Activated CD4-positive, alpha-beta T cell treated with anti-CD3 and anti-CD28 coated beads, Interleukin-2, amount 10 ng/mL, durations not matched to agents 7 days and 5 days (primary cell): ENCODE data around the gene ZC3H7B. TPM values are rescaled to one million over a fixed set of nuclear protein-coding genes. Genes with fewer than 3 reads are reported as not detected.
"Not testable (repeated sequence)": the region's sequence is repeated elsewhere in the genome, so short reads cannot be mapped to it uniquely, and the experiment has no call there.

ENCODE experiments used
- CTCF ChIA-PET: fragments of 350-600 bp; sonication (Branson Sonifier 250); formaldehyde crosslinking; loops from one replicate; lab custom pipeline; 2021; ENCODE audit warnings: antibody characterized with exemption; lab: Charles Lee
- POLR2A ChIA-PET: fragments of 350-600 bp; sonication (Branson Sonifier 250); formaldehyde crosslinking; loops from one replicate; lab custom pipeline; 2021; ENCODE audit warnings: antibody characterized with exemption; lab: Charles Lee
- DNase-seq: peaks from one replicate; pipeline ENCODE4 v3.0.0-alpha.2; 2020
- H3K27ac Mint-ChIP-seq: one replicate; pipeline ENCODE4 v1.8.0; 2021; ENCODE audit warnings: mild to moderate bottlenecking, moderate library complexity, mixed read lengths
- H3K27me3 Mint-ChIP-seq: one replicate; pipeline ENCODE4 v1.8.0; 2021; ENCODE audit warnings: mixed read lengths
- H3K36me3 Mint-ChIP-seq: one replicate; pipeline ENCODE4 v1.8.0; 2021; ENCODE audit warnings: low read depth, mixed read lengths
- H3K4me1 Mint-ChIP-seq: one replicate; pipeline ENCODE4 v1.8.0; 2021; ENCODE audit warnings: mixed read lengths
- H3K4me3 Mint-ChIP-seq: one replicate; pipeline ENCODE4 v1.8.0; 2021; ENCODE audit warnings: mild to moderate bottlenecking, moderate library complexity, mixed read lengths
- H3K9me3 Mint-ChIP-seq: one replicate; pipeline ENCODE4 v1.8.0; 2021; ENCODE audit warnings: mixed read lengths
- total RNA-seq, 2 experiments: library from RNA; stranded (reverse); gene quantifications; one replicate each; pipeline ENCODE4 v1.2.3, GENCODE V29; 2021

Gene ZC3H7B, protein sequence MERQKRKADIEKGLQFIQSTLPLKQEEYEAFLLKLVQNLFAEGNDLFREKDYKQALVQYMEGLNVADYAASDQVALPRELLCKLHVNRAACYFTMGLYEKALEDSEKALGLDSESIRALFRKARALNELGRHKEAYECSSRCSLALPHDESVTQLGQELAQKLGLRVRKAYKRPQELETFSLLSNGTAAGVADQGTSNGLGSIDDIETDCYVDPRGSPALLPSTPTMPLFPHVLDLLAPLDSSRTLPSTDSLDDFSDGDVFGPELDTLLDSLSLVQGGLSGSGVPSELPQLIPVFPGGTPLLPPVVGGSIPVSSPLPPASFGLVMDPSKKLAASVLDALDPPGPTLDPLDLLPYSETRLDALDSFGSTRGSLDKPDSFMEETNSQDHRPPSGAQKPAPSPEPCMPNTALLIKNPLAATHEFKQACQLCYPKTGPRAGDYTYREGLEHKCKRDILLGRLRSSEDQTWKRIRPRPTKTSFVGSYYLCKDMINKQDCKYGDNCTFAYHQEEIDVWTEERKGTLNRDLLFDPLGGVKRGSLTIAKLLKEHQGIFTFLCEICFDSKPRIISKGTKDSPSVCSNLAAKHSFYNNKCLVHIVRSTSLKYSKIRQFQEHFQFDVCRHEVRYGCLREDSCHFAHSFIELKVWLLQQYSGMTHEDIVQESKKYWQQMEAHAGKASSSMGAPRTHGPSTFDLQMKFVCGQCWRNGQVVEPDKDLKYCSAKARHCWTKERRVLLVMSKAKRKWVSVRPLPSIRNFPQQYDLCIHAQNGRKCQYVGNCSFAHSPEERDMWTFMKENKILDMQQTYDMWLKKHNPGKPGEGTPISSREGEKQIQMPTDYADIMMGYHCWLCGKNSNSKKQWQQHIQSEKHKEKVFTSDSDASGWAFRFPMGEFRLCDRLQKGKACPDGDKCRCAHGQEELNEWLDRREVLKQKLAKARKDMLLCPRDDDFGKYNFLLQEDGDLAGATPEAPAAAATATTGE
- total RNA-seq, result 10 to 100 TPM; 48.9 to 49.3 TPM

DNA sequence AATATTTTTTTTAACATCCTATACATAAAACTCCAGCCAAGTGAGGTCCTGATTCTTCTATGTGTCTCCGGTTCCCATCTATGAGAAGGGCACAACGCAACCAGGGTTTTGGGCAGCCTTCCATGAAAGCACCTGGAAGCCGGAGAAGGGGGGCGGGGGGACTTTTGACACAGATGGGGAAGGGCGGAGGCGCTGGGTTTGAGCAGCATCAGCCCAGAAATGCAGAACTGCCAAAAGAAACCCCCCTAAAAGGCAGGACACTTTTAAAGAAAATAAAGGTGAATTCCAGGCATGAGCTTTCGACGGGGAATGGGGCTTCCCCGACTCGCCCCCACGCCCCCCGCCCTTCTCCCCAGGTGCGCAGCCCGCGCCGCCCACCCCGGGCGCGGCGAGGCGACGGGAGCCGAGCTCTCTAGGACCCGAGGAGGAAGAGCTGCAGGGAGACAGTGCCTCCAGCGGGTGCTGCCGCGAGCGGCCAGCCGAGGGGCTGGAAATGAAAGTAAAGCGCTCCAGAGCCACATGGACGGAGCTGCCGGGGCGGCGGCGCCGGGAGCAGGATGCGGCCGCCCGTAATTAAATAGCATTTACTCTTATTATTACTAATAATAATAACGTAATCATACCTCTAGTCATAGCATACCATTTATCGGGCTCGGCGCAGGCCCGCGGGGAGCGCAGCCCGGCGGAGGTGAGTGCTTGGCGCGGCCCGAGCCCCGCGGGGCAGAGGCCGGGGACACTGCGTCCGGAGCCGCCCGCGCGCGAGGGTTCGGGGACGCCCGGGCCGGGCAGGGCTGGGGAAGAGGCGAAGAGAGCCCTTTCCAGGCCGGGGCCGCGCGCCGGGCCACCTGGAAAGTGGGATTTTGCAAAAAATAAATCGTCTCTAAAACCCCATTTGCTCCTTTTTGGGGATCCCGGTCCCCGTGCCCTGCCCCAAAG is at the start of gene ZC3H7B:
ZC3H7B (plus strand) TSS at position 441 of the 936 bp plus-strand sequence. CDS start 19,136 bp downstream, outside the sequence.
- Mint-ChIP-seq H3K9me3 (no peaks in the 10 kb centered on the region), H3K4me3 (peak within 1 kb of the TSS; percentile 78), H3K27ac (peak within 1 kb of the TSS; percentile 84), H3K27me3 (no peaks in the 10 kb centered on the region), H3K36me3 (peaks cover 5% of the 10 kb centered on the region), H3K4me1 (peaks cover 31% of the 10 kb centered on the region)
- peak; percentile 87 for DNase-seq
- POLR2A ChIA-PET, result interaction anchor here (0.6 kb wide), 2 partner anchors 98 to 1453 kb away, joined by 4 to 5 read pairs; no protein-coding TSS in a partner anchor
- CTCF ChIA-PET, result interaction anchor here (0.7 to 1.2 kb wide), 8 partner anchors 9 to 102 kb away, joined by 3 to 4 read pairs (median 3); partner anchors contain the start of gene RANGAP1

DNA sequence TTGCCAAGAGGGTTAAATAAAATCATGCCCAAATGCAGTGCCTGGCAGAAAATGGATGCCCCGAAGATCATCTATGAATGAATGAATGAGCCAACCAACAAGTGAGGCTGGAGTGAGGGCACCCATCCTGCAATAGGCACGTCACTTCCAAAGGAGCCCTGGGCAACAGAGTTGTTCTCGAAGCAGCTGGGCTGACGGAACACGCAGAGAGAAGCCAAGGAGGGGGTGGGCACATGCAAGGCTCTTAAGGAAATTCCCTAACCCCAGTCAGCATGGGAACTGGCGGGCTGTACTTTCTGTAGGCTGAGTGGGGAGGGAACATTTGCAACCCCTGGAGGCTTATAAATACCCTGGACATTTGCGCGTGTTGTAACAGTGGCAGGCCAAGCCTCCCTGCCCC is 49.0 kb upstream of the ZC3H7B start:
- Mint-ChIP-seq H3K4me3 (no peak overlapping the region), H3K9me3 (no peaks in the 10 kb centered on the region), H3K27ac (no peak overlapping the region), H3K36me3 (peaks cover 35% of the 10 kb centered on the region), H3K27me3 (no peaks in the 10 kb centered on the region), H3K4me1 (no peaks in the 10 kb centered on the region)
- CTCF ChIA-PET, result interaction anchor here (1.1 kb wide), 1 partner anchor 15 kb away, joined by 3 read pairs; no protein-coding TSS in a partner anchor
- no peak for DNase-seq
- POLR2A ChIA-PET, result no interaction called here

DNA sequence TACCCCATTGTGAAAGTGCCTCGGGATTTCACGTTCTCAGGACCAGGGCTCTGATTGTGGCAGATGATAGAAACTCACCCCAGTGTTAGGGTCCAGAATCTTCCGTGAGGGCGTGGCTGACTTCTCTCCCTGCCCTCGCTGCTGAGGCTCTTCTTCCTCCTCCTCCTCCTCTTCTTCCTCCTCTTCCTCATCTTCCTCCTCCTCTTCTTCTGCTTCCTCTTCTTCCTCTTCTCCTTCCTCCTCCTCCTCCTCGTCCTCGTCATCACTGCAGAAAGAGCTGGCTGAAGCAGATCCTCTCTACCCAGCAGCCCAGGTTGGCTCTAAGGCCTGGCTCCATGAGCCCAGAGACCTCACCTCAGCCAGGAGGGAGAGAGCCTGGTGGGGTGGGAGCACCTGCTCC is 47.1 kb upstream of the ZC3H7B start:
- no peak for DNase-seq
- H3K4me3 Mint-ChIP-seq, result no peak overlapping the region
- no peaks in the 10 kb centered on the region for H3K9me3 Mint-ChIP-seq
- no peaks in the 10 kb centered on the region for H3K4me1 Mint-ChIP-seq
- peaks cover 40% of the 10 kb centered on the region for H3K36me3 Mint-ChIP-seq
- CTCF ChIA-PET, result no interaction called here
- no peaks in the 10 kb centered on the region for H3K27me3 Mint-ChIP-seq
- POLR2A ChIA-PET, result no interaction called here
- no peak overlapping the region for H3K27ac Mint-ChIP-seq

DNA sequence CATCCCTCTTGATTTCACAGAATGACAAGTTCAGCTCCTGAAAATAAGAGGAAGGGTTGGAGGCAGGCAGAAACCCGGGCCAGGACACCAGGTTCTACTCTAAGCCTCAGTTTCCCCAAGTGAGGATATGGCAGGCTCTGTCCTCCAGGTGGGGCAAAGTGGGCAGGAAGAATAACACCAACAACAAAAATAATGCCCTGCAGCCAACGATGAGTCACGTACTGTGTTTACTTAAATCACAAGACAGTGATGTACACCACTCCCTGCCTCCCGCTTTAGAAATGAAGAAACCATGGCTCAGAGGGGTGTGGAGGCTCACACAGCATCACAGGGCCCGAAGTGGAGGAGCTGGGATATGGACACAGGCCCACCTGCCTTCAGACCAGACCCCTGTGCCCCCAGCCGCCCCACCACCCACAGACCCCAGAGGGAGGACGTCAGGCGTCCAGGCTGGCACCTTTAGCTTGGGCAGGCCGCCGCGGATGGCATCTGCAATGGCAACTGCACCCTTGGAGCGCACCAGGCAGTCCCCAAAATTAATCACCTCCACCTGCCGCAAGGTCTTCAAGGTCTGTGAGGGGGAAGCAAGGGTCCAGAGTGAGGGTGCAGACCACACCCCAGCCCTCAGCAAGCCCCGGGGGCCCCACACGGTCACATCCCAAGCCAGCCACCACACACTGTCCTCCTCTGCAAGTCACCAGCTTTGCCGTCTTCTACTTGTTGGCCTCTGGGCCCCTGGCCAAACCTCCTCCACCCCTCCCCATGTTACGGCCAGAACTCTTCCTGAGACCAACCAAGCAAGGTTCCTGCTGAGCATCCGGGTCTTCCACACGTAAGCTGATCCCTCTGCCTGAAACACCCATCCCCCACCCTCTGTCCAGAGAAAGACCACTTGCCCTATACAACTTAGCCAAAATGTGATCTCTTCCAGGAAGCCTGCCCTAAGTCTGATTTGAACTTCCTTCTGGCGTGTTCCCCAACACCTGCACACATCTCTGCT is 44.8 kb upstream of the ZC3H7B start:
- Mint-ChIP-seq H3K36me3 (peaks cover 32% of the 10 kb centered on the region), H3K27me3 (no peaks in the 10 kb centered on the region), H3K4me1 (no peaks in the 10 kb centered on the region), H3K27ac (no peak overlapping the region), H3K9me3 (no peaks in the 10 kb centered on the region), H3K4me3 (no peak overlapping the region)
- no peak for DNase-seq
- CTCF ChIA-PET, result interaction anchor here (0.9 to 1.7 kb wide), 4 partner anchors 13 to 47 kb away, joined by 3 to 6 read pairs (median 4); no protein-coding TSS in a partner anchor
- POLR2A ChIA-PET, result no interaction called here

DNA sequence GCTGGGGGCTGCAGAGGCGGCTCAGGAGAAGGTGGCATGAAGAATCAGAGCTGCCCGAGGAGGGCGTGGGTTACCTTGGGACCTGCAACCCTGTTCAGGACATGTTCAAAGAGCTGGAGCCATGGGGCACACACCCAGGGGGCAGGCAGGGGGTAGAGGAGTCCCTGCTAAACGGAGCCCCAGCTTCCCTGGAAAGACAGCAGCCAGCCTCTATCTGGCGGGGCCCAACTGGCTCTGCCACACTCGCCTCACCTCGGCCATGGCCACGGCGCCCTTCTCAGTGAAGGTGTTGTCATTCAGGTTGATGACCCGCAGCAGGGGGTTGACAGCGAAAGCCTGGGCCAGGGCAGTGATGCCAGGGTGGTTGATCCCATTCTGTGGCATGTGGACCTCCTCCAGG is 43.6 kb upstream of the ZC3H7B start:
- Mint-ChIP-seq H3K27me3 (no peaks in the 10 kb centered on the region), H3K9me3 (no peaks in the 10 kb centered on the region), H3K4me1 (no peaks in the 10 kb centered on the region), H3K36me3 (peaks cover 28% of the 10 kb centered on the region), H3K27ac (no peak overlapping the region), H3K4me3 (no peak overlapping the region)
- POLR2A ChIA-PET, result no interaction called here
- no peak for DNase-seq
- CTCF ChIA-PET, result interaction anchor here (0.9 to 1.5 kb wide), 3 partner anchors 12 to 48 kb away, joined by 3 to 6 read pairs (median 3); no protein-coding TSS in a partner anchor

DNA sequence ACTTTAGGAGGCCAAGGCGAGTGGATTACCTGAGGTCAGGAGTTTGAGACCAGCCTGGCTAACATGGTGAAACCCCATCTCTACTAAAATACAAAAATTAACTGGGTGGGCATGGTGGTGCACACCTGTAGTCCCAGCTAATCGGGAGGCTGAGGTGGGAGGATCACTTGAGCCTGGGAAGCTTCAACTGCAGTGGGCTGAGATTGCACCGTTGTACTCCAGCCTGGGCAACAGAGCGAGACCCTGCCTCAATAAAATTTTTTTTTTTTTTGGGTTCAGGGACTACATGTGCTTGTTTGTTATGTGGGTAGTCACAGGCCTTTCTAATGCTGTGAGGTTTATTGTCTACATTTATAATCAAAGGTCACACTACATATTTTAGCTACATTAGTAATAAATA is 41.6 kb upstream of the ZC3H7B start:
- H3K27me3 Mint-ChIP-seq, H3K9me3 Mint-ChIP-seq, POLR2A ChIA-PET, H3K4me3 Mint-ChIP-seq, CTCF ChIA-PET, DNase-seq, H3K27ac Mint-ChIP-seq, H3K4me1 Mint-ChIP-seq: not testable (repeated sequence)
- H3K36me3 Mint-ChIP-seq, result peaks cover 36% of the 10 kb centered on the region

DNA sequence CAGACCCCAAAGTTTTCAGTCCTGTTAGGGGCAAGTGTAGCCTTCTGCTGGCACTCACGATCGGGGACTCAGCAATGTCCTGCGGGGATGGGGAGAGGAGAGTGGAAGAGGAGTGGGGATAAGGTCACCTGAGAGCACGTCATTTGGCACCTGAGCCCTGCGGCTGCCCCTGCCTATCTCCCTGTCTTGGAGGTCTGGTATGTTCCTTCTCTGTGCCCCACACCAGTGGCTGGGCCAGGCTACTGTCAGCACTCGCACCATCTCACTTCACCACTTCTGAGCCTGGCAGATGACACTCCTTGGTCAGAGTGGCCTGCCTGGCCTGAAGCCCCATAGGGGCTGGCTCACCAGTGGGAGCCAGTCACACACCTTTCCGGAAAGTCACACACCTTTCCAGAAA is 40.5 kb upstream of the ZC3H7B start:
- no peak for DNase-seq
- H3K9me3 Mint-ChIP-seq, result no peaks in the 10 kb centered on the region
- no peaks in the 10 kb centered on the region for H3K27me3 Mint-ChIP-seq
- H3K4me1 Mint-ChIP-seq, result no peaks in the 10 kb centered on the region
- no peak overlapping the region for H3K4me3 Mint-ChIP-seq
- H3K36me3 Mint-ChIP-seq, result peaks cover 42% of the 10 kb centered on the region
- H3K27ac Mint-ChIP-seq, result no peak overlapping the region
- POLR2A ChIA-PET, result no interaction called here
- CTCF ChIA-PET, result interaction anchor here (0.6 kb wide), 1 partner anchor 65 kb away, joined by 4 read pairs; no protein-coding TSS in a partner anchor

DNA sequence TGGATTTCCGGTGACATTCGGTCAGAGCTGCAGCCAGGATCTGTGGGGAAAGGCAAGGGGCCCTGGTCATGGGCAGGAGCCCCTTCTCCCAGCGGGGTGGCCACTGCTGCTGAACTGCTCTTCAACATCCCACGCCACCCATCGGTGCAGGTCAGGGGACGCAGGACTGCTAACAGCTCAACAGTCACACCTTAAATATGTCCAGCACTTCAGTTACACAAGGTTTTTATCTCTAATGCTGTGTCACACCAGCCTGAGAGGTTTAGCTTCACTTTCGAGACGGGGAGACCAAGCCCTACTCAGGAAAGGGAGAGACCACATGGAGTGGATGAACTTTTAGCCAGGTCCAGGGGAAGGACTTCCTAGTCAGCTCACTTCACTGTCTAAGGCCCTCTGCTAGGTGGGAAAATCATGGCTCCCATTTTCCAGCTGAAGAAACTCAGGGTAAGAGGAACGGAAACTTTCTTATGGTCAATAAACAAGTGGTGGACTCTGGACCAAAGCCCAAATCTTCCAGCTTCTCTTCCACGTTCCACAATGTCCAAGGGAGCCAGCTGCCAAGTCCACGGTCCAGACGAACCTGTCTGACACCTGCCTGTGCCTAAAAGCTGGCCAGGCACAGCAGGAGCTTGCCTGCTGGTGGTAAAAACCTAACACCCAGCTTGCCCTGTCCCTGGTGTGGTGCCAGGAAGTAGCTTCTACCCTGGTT is 39.6 kb upstream of the ZC3H7B start:
- Mint-ChIP-seq H3K27ac (no peak overlapping the region), H3K9me3 (no peaks in the 10 kb centered on the region), H3K4me1 (no peaks in the 10 kb centered on the region), H3K27me3 (no peaks in the 10 kb centered on the region), H3K36me3 (peaks cover 46% of the 10 kb centered on the region), H3K4me3 (no peak overlapping the region)
- ChIA-PET POLR2A (no interaction called here), CTCF (interaction anchor here (0.6 to 2.0 kb wide), 4 partner anchors 10 to 66 kb away, joined by 3 to 10 read pairs (median 4); no protein-coding TSS in a partner anchor)
- DNase-seq, result no peak

DNA sequence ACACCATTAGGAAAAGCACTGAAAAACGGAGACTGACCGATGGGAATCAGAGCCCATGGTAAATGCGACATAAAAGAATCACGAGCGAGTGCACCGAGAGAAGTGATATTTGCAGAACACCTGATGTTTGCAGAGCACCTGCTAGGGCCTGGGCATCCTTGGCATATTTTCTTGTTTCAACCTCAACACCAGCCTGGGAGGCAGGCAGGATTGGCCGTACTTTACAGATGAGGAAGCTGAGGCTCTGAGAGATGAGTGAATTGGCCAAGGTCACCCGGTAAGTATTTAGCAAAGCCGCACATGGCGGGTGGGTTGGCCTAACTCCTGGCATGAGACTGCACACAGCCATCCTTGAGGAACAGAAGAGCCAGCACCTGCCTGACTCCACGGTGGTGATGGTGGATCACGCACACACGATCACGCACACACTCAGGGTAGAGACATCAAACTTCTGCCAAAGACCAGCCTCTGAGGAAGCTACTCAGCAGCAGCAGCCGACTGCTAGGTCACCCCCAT is 39.0 kb upstream of the ZC3H7B start:
- no peak overlapping the region for H3K27ac Mint-ChIP-seq
- CTCF ChIA-PET, result interaction anchor here (0.8 to 2.0 kb wide), 3 partner anchors 9 to 25 kb away, joined by 3 to 10 read pairs (median 5); no protein-coding TSS in a partner anchor
- no peak overlapping the region for H3K4me3 Mint-ChIP-seq
- H3K4me1 Mint-ChIP-seq, result no peaks in the 10 kb centered on the region
- no peak for DNase-seq
- no peaks in the 10 kb centered on the region for H3K27me3 Mint-ChIP-seq
- no peaks in the 10 kb centered on the region for H3K9me3 Mint-ChIP-seq
- POLR2A ChIA-PET, result no interaction called here
- H3K36me3 Mint-ChIP-seq, result peaks cover 40% of the 10 kb centered on the region

DNA sequence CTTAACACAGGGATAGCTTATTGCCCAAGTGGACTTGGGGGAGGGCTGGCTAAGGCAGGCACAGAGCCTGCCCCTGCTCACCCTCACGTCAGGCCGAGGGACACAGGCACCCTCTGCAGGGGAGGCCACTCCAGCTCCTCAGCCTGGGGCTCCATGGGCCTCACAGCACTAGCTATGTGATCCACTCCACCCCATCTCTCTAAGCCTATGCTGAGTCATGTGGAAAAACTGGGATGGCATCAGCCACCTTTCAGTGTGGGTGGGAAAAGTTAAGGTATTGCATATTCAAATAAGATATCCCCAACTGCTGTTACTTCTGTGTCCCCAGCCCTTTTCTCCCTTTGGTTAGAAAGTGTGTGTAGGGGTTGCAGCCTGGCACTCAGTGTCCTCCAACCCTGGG is 37.6 kb upstream of the ZC3H7B start:
- POLR2A ChIA-PET, result no interaction called here
- Mint-ChIP-seq H3K27ac (no peak overlapping the region), H3K9me3 (no peaks in the 10 kb centered on the region), H3K27me3 (no peaks in the 10 kb centered on the region), H3K36me3 (peaks cover 47% of the 10 kb centered on the region), H3K4me1 (no peaks in the 10 kb centered on the region), H3K4me3 (no peak overlapping the region)
- CTCF ChIA-PET, result interaction anchor here (0.6 kb wide), 1 partner anchor 11 kb away, joined by 3 read pairs; no protein-coding TSS in a partner anchor
- DNase-seq, result no peak
